NT2/D1 (cell line): Measurements from ENCODE around the gene BCAT1.

ENCODE experiments used
- DNase-seq: peaks from one replicate; pipeline ENCODE4 v3.0.0-alpha.2; 2011; ENCODE audit warnings: low read depth, low spot score
- H3K27me3 ChIP-seq: 2 replicates; pipeline ENCODE4 v1.6.0; 2011; ENCODE audit warnings: mild to moderate bottlenecking; ENCODE audit not compliant: insufficient read length, insufficient read depth
- H3K36me3 ChIP-seq: 2 replicates; pipeline ENCODE4 v1.6.1; 2011; ENCODE audit warnings: mild to moderate bottlenecking, low read length, mixed read lengths; ENCODE audit not compliant: insufficient read depth, insufficient read length
- H3K4me1 ChIP-seq: 2 replicates; pipeline ENCODE4 v1.5.1; 2011; ENCODE audit not compliant: insufficient read depth, insufficient read length
- H3K4me3 ChIP-seq: 2 replicates; pipeline ENCODE4 v1.5.1; 2011; ENCODE audit warnings: low read depth; ENCODE audit not compliant: insufficient read length
- H3K9ac ChIP-seq: 2 replicates; pipeline ENCODE4 v1.6.0; 2011; ENCODE audit warnings: low read depth; ENCODE audit not compliant: insufficient read length
- H3K9me3 ChIP-seq: 2 replicates; pipeline ENCODE4 v1.5.1; 2011; ENCODE audit warnings: mild to moderate bottlenecking, low read length; ENCODE audit not compliant: insufficient read depth
- SUZ12 ChIP-seq: IDR thresholded peaks from 2 replicates; pipeline ENCODE4 v1.6.1; 2011; ENCODE audit not compliant: insufficient read length, insufficient read depth; ENCODE audit errors: extremely low read depth
- YY1 ChIP-seq: IDR thresholded peaks from 2 replicates; pipeline ENCODE4 v1.6.1; 2011; ENCODE audit not compliant: insufficient read length, insufficient read depth
- ZNF274 ChIP-seq: IDR thresholded peaks from 2 replicates; pipeline ENCODE4 v1.6.1; 2011; ENCODE audit warnings: mild to moderate bottlenecking, low read depth, low read length

BCAT1 gene

GRCh38 chr12:24808651-24809050, 140.2 kb downstream of the BCAT1 start:
- peaks cover 8% of the 10 kb centered on the region for H3K36me3 ChIP-seq
- H3K9ac ChIP-seq = no peak overlapping the region
- no peaks in the 10 kb centered on the region for H3K27me3 ChIP-seq
- peaks cover 7% of the 10 kb centered on the region; the same call in 1 of the 2 replicates for H3K9me3 ChIP-seq
- no peaks in the 10 kb centered on the region for H3K4me1 ChIP-seq
- H3K4me3 ChIP-seq = no peak overlapping the region
- DNase-seq = no peak
- TF ChIP-seq SUZ12 (no peak), ZNF274 (no peak), YY1 (no peak)

GRCh38 chr12:24806386-24806785, 142.5 kb downstream of the BCAT1 start:
- no peak for DNase-seq
- TF ChIP-seq SUZ12 (no peak), YY1 (no peak), ZNF274 (no peak)
- peaks cover 20% of the 10 kb centered on the region; the same call in 1 of the 2 replicates for H3K9me3 ChIP-seq
- H3K4me1 ChIP-seq = no peaks in the 10 kb centered on the region
- H3K27me3 ChIP-seq = no peaks in the 10 kb centered on the region
- no peak overlapping the region for H3K9ac ChIP-seq
- no peaks in the 10 kb centered on the region for H3K36me3 ChIP-seq
- no peak overlapping the region for H3K4me3 ChIP-seq

- Histone ChIP-seq H3K27me3 (no peaks in the 10 kb centered on the region), H3K36me3 (no peaks in the 10 kb centered on the region), H3K9me3 (peaks cover 20% of the 10 kb centered on the region; the same call in 1 of the 2 replicates), H3K4me3 (no peak overlapping the region), H3K4me1 (no peaks in the 10 kb centered on the region), H3K9ac (no peak overlapping the region)
- TF ChIP-seq SUZ12 = no peak
- TF ChIP-seq ZNF274 = no peak
- no peak for TF ChIP-seq YY1
- no peak for DNase-seq
Measured at GRCh38 chr12:24803430-24804245, 145.3 kb downstream of the BCAT1 start.

GRCh38 chr12:24798335-24798734, 150.6 kb downstream of the BCAT1 start:
- Histone ChIP-seq H3K4me3 (no peak overlapping the region), H3K9me3 (peaks cover 10% of the 10 kb centered on the region; the same call in 1 of the 2 replicates), H3K9ac (no peak overlapping the region), H3K27me3 (no peaks in the 10 kb centered on the region), H3K36me3 (no peaks in the 10 kb centered on the region), H3K4me1 (no peaks in the 10 kb centered on the region)
- TF ChIP-seq YY1 (no peak), ZNF274 (no peak), SUZ12 (no peak)
- DNase-seq = no peak

GRCh38 chr12:24797901-24798300, 151.0 kb downstream of the BCAT1 start:
- Histone ChIP-seq H3K27me3 (no peaks in the 10 kb centered on the region), H3K9me3 (peaks cover 6% of the 10 kb centered on the region; the same call in 1 of the 2 replicates), H3K36me3 (no peaks in the 10 kb centered on the region), H3K9ac (no peak overlapping the region), H3K4me1 (no peaks in the 10 kb centered on the region), H3K4me3 (no peak overlapping the region)
- TF ChIP-seq YY1 (no peak), SUZ12 (no peak), ZNF274 (no peak)
- DNase-seq = no peak

- no peak for DNase-seq
- H3K4me1 ChIP-seq = no peaks in the 10 kb centered on the region
Measured at GRCh38 chr12:24796876-24797275, 152.0 kb downstream of the BCAT1 start.

GRCh38 chr12:24795699-24796347, 153.1 kb downstream of the BCAT1 start:
- H3K9me3 ChIP-seq = no peaks in the 10 kb centered on the region
- TF ChIP-seq ZNF274 (no peak), SUZ12 (no peak), YY1 (no peak)
- H3K27me3 ChIP-seq = no peaks in the 10 kb centered on the region
- H3K36me3 ChIP-seq = no peaks in the 10 kb centered on the region
- H3K4me3 ChIP-seq = no peak overlapping the region
- DNase-seq = no peak
- H3K9ac ChIP-seq = no peak overlapping the region
- no peaks in the 10 kb centered on the region for H3K4me1 ChIP-seq

More at GRCh38 chr12:24796876-24797275, 152.0 kb downstream of the BCAT1 start:
- H3K9me3 ChIP-seq = no peaks in the 10 kb centered on the region
- no peaks in the 10 kb centered on the region for H3K27me3 ChIP-seq
- no peak for TF ChIP-seq ZNF274
- TF ChIP-seq SUZ12 = no peak
- TF ChIP-seq YY1 = no peak
- H3K9ac ChIP-seq = no peak overlapping the region
- no peak overlapping the region for H3K4me3 ChIP-seq
- no peaks in the 10 kb centered on the region for H3K36me3 ChIP-seq
